ENCODE results near the gene ENPP1.

GRCh38 chr6:131883016-131883415 is 75.2 kb downstream of the ENPP1 start:
- TF ChIP-seq CTCF (conservative IDR thresholded peaks at IDR 0.05; ENCODE audit: low read depth, low read length) (no peak), RCOR1 (IDR thresholded peaks at IDR 0.05; ENCODE audit: insufficient replicate concordance, low read length) (no peak), CEBPB (IDR thresholded peaks at IDR 0.05; ENCODE audit: low read depth, low read length) (no peak), POLR2A (IDR thresholded peaks at IDR 0.05; ENCODE audit: low read depth, low read length) (no peak), USF2 (IDR thresholded peaks at IDR 0.05; ENCODE audit: low read depth, low read length) (no peak)

Data from IMR-90 (cell line).